ENCODE results near the gene TOM1. TPM values are rescaled to one million over a fixed set of nuclear protein-coding genes. Genes with fewer than 3 reads are reported as not detected.
A peak's percentile ranks its signal among the peaks of the same experiment; 100 is the strongest.

The TOM1 gene
- total and polyA plus RNA-seq, 2 of the 13 experiments (the other 11 are each of a cell fraction or from before 2014, with no cell fraction given) = 30.8 to 87.3 TPM

- peak; percentile 48 for TF ChIP-seq RBM39 (IDR thresholded peaks at IDR 0.05; ENCODE audit: low read depth, low read length, poor library complexity, severe bottlenecking)
- 0 out of 2 replicates have a peak, but pooled peaks have one; percentile 24 for TF ChIP-seq KDM4B (CRISPR knock-in tag; IDR thresholded peaks at IDR 0.05)
- TF ChIP-seq ZNF317 (CRISPR knock-in tag; IDR thresholded peaks at IDR 0.05) = peak; percentile 82
- peak; percentile 93 for TF ChIP-seq ZNF605 (CRISPR knock-in tag; IDR thresholded peaks at IDR 0.05)
- TF ChIP-seq NFKBIZ (CRISPR knock-in tag; IDR thresholded peaks at IDR 0.05) = peak; percentile 81; the same call in 1 of the 2 replicates
- TF ChIP-seq YEATS4 (CRISPR knock-in tag; IDR thresholded peaks at IDR 0.05; ENCODE audit: borderline replicate concordance) = peak; percentile 62; the same call in 1 of the 2 replicates
- TF ChIP-seq ZNF574 (CRISPR knock-in tag; IDR thresholded peaks at IDR 0.05) = peak; percentile 60; the same call in 1 of the 2 replicates
- peak; percentile 49; the same call in 1 of the 2 replicates for TF ChIP-seq HOXD1 (CRISPR knock-in tag; IDR thresholded peaks at IDR 0.05)
- no peak for TF ChIP-seq TCF12 (IDR thresholded peaks at IDR 0.05)
- 0 out of 2 replicates have a peak, but pooled peaks have one; percentile 48 for TF ChIP-seq TCF12 (CRISPR knock-in tag; IDR thresholded peaks at IDR 0.05)
- TF ChIP-seq FOXP1 (IDR thresholded peaks at IDR 0.05) = no peak
- peak; percentile 70 for TF ChIP-seq FOXP1 (CRISPR knock-in tag; IDR thresholded peaks at IDR 0.05)
- TF ChIP-seq ZNF710 (CRISPR knock-in tag; IDR thresholded peaks at IDR 0.05; ENCODE audit: borderline replicate concordance) = peak; percentile 62; the same call in 1 of the 2 replicates
- TF ChIP-seq TARDBP (CRISPR knock-in tag; IDR thresholded peaks at IDR 0.05) = peak; percentile 80
- TF ChIP-seq MIER3 (CRISPR knock-in tag; IDR thresholded peaks at IDR 0.05; ENCODE audit: borderline replicate concordance) = peak; percentile 93; the same call in 1 of the 2 replicates
- no peak for TF ChIP-seq RNF2 (conservative IDR thresholded peaks at IDR 0.05; ENCODE audit: low read depth)
- peak; percentile 74 for TF ChIP-seq ZMYM3 (CRISPR knock-in tag; IDR thresholded peaks at IDR 0.05)
- TF ChIP-seq NFE2L2 (IDR thresholded peaks at IDR 0.05; ENCODE audit: low read length) = peak; percentile 100
- peak; percentile 82; the same call in 1 of the 2 replicates for TF ChIP-seq HOXA3 (CRISPR knock-in tag; IDR thresholded peaks at IDR 0.05)
- peak; percentile 35; the same call in 1 of the 2 replicates for TF ChIP-seq RFX5 (IDR thresholded peaks at IDR 0.05; ENCODE audit: low read depth, low read length)
- peak; percentile 63 for TF ChIP-seq HOXA5 (CRISPR knock-in tag; IDR thresholded peaks at IDR 0.05)
- 0 out of 2 replicates have a peak, but pooled peaks have one; percentile 66 for TF ChIP-seq HMG20B (CRISPR knock-in tag; conservative IDR thresholded peaks at IDR 0.05)
- TF ChIP-seq POLR2AphosphoS5 (IDR thresholded peaks at IDR 0.05; ENCODE audit: low read depth, low read length) = no peak
- TF ChIP-seq ZNF615 (CRISPR knock-in tag; IDR thresholded peaks at IDR 0.05; ENCODE audit: borderline replicate concordance) = 0 out of 2 replicates have a peak, but pooled peaks have one; percentile 61
- peak; percentile 91 for TF ChIP-seq RXRB (CRISPR knock-in tag; IDR thresholded peaks at IDR 0.05; ENCODE audit: borderline replicate concordance)
- no peak for TF ChIP-seq ZNF260 (CRISPR knock-in tag; IDR thresholded peaks at IDR 0.05; ENCODE audit: borderline replicate concordance, low read depth)
Observed at GRCh38 chr22:35376728-35377472, 77.2 kb downstream of the TOM1 start (continued).
